ENCODE measurements around the gene NKX6-2. TPM values are rescaled to one million over a fixed set of nuclear protein-coding genes. Genes with fewer than 3 reads are reported as not detected.

Gene NKX6-2
- total and polyA plus RNA-seq, 10 of the 15 experiments (the other 5 are each of a cell fraction or from before 2014, with no cell fraction given) = 0.45 to 1.8 TPM; not detected in 8

DNA sequence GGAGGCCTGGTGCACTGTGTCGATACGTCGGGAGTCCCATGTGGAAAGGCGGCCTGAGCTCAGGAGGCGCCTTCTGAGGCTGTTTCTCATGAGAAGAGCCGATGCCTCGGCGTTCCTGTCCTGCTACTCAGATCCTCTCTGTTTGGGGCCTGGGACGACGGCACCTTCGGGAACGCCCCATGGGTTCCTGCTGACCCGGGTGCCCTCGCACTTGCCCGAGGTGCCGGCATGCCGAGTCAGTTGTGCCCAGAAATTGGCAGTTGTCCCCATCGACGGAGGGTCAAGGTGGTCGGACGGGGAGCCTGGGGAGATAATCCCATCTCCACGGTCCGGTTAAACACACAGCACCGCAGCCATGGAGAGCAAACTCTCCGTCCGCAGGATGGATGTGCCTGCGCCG, 33.0 kb downstream of the NKX6-2 start:
- POLR2A ChIA-PET = no interaction called here
- CTCF ChIA-PET = no interaction called here
- H2AFZ ChIP-seq (ENCODE audit: control insufficient read depth, low read depth, low read length) = no peak overlapping the region
- SMC1A ChIA-PET (ENCODE audit: uncharacterized antibody, unreplicated experiment) = no interaction called here
- no TSS peak for BruUV-seq (replicated peaks)
- no peak for FAIRE-seq
- in situ Hi-C loops (cut with MboI) (no loop called here), intact Hi-C loops (cut with micrococcal nuclease; ENCODE audit: unreplicated experiment) (no loop called here)
- H3K27ac ChIP-seq (ENCODE audit: control insufficient read depth, insufficient read depth) = no peak overlapping the region
- no peaks in the 10 kb centered on the region for H3K4me1 ChIP-seq (ENCODE audit: control insufficient read depth, insufficient read depth, low read length)
- no peak for ATAC-seq
- no peaks in the 10 kb centered on the region for H3K79me2 ChIP-seq (ENCODE audit: control insufficient read depth, insufficient read depth, low read length)
- no peaks in the 10 kb centered on the region for H4K20me1 ChIP-seq (ENCODE audit: control insufficient read depth, insufficient read depth)
- RAD21 ChIA-PET (ENCODE audit: unreplicated experiment) = no interaction called here
- H3K9me3 ChIP-seq (replicated peaks; ENCODE audit: control insufficient read depth, insufficient read depth, low read length) = peaks cover 2% of the 10 kb centered on the region; the same call in 2 of the 3 replicates
- peaks cover 0 to 3% of the 10 kb centered on the region in 2 experiments; a peak in 3 of 4 replicates for H3K36me3 ChIP-seq (ENCODE audit: control insufficient read depth in 2 of 2, insufficient read depth in 2 of 2, low read length in 1 of 2)
- no peaks in the 10 kb centered on the region for H3K27me3 ChIP-seq (replicated peaks in 1 of 2; ENCODE audit: control insufficient read depth in 2 of 2, insufficient read depth in 2 of 2, low read length in 1 of 2)
- H3K4me3 ChIP-seq = no peak overlapping the region
- no peak for TF ChIP-seq BCL11A (IDR thresholded peaks at IDR 0.05; ENCODE audit: low read depth, low read length)
- TF ChIP-seq NFXL1 (IDR thresholded peaks at IDR 0.05; ENCODE audit: borderline replicate concordance) = no peak
- TF ChIP-seq, protein P1, sequence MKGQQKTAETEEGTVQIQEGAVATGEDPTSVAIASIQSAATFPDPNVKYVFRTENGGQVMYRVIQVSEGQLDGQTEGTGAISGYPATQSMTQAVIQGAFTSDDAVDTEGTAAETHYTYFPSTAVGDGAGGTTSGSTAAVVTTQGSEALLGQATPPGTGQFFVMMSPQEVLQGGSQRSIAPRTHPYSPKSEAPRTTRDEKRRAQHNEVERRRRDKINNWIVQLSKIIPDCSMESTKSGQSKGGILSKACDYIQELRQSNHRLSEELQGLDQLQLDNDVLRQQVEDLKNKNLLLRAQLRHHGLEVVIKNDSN (IDR thresholded peaks at IDR 0.05; ENCODE audit: borderline replicate concordance, extremely low read length, insufficient read depth, low read depth, low read length) = no peak
- TF ChIP-seq CEBPB (IDR thresholded peaks at IDR 0.05; ENCODE audit: borderline replicate concordance in 1 of 2, low read depth in 2 of 2, low read length in 2 of 2) = no peak
- no peak for TF ChIP-seq RCOR1 (conservative IDR thresholded peaks at IDR 0.05; ENCODE audit: low read depth, low read length)
- no peak for TF ChIP-seq SIX5 (IDR thresholded peaks at IDR 0.05; ENCODE audit: low read depth, low read length, severe bottlenecking)
- TF ChIP-seq SMAD5 (IDR thresholded peaks at IDR 0.05; ENCODE audit: low read depth) = no peak
- H3K4me2 ChIP-seq (ENCODE audit: control insufficient read depth, insufficient read depth) = no peak overlapping the region
- no peak overlapping the region for H3K9ac ChIP-seq (ENCODE audit: control insufficient read depth, insufficient read depth, low read length)
- DNase-seq (ENCODE audit: low read depth, low spot score) = no peak
- WGBS (ENCODE audit: insufficient coverage, insufficient replicate concordance, low lambda C conversion rate, missing lambda C conversion rate) = over 99% methylated on average over 26 of the region's 28 CpGs

DNA sequence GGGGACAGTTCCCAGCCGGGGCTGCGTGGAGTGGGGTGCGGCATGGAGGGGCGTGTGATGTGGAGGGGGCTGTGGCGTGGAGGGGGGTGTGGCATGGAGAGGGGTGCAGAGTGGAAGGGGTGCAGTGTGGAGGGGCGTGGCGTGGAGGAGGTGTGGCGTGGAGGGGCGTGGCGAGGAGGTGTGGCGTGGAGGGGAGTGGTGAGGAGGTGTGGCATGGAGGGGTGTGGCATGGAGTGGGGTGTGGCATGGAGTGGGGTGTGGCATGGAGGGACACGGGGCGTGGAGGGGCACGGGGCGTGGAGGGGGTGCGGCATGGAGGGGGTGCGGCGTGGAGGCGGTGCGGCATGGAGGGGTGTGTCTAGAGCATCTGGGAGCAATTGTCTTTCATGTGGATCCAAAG, 33.6 kb downstream of the NKX6-2 start:
- BruUV-seq (replicated peaks) = no TSS peak

More for the DNA sequence above, 33.6 kb downstream of the NKX6-2 start:
- ChIA-PET RAD21 (ENCODE audit: unreplicated experiment) (no interaction called here), POLR2A (no interaction called here), SMC1A (ENCODE audit: uncharacterized antibody, unreplicated experiment) (no interaction called here), CTCF (no interaction called here)
- in situ Hi-C loops (cut with MboI) = no loop called here
- no peak overlapping the region for H2AFZ ChIP-seq (ENCODE audit: control insufficient read depth, low read depth, low read length)
- ATAC-seq (peak; percentile 37; the same call in 2 of the 3 replicates), FAIRE-seq (no peak), DNase-seq (ENCODE audit: low read depth, low spot score) (no peak)
- H3K79me2 ChIP-seq (ENCODE audit: control insufficient read depth, insufficient read depth, low read length) = no peaks in the 10 kb centered on the region
- H3K4me2 ChIP-seq (ENCODE audit: control insufficient read depth, insufficient read depth) = no peak overlapping the region
- H3K27me3 ChIP-seq (replicated peaks in 1 of 2; ENCODE audit: control insufficient read depth in 2 of 2, insufficient read depth in 2 of 2, low read length in 1 of 2) = no peaks in the 10 kb centered on the region
- peaks cover 0 to 3% of the 10 kb centered on the region in 2 experiments; a peak in 3 of 4 replicates for H3K36me3 ChIP-seq (ENCODE audit: control insufficient read depth in 2 of 2, insufficient read depth in 2 of 2, low read length in 1 of 2)
- H3K4me1 ChIP-seq (ENCODE audit: control insufficient read depth, insufficient read depth, low read length) = no peaks in the 10 kb centered on the region
- no peak overlapping the region for H3K4me3 ChIP-seq
- no peak overlapping the region for H3K9ac ChIP-seq (ENCODE audit: control insufficient read depth, insufficient read depth, low read length)
- intact Hi-C loops (cut with micrococcal nuclease; ENCODE audit: unreplicated experiment) = no loop called here
- no peaks in the 10 kb centered on the region for H4K20me1 ChIP-seq (ENCODE audit: control insufficient read depth, insufficient read depth)
- no peak overlapping the region for H3K27ac ChIP-seq (ENCODE audit: control insufficient read depth, insufficient read depth)
- no peak for TF ChIP-seq RELA (IDR thresholded peaks at IDR 0.05; ENCODE audit: borderline replicate concordance, partially characterized antibody)
- TF ChIP-seq IRF4 (IDR thresholded peaks at IDR 0.05; ENCODE audit: low read depth, low read length) = no peak
- TF ChIP-seq YY1 (IDR thresholded peaks at IDR 0.05; ENCODE audit: low read depth, low read length) = no peak
- TF ChIP-seq IKZF1 (conservative IDR thresholded peaks at IDR 0.05) = no peak
- no peak for TF ChIP-seq CBX3 (IDR thresholded peaks at IDR 0.05; ENCODE audit: borderline replicate concordance, low read depth)
- TF ChIP-seq BCL11A (IDR thresholded peaks at IDR 0.05; ENCODE audit: low read depth, low read length) = no peak
- TF ChIP-seq, protein P2, sequence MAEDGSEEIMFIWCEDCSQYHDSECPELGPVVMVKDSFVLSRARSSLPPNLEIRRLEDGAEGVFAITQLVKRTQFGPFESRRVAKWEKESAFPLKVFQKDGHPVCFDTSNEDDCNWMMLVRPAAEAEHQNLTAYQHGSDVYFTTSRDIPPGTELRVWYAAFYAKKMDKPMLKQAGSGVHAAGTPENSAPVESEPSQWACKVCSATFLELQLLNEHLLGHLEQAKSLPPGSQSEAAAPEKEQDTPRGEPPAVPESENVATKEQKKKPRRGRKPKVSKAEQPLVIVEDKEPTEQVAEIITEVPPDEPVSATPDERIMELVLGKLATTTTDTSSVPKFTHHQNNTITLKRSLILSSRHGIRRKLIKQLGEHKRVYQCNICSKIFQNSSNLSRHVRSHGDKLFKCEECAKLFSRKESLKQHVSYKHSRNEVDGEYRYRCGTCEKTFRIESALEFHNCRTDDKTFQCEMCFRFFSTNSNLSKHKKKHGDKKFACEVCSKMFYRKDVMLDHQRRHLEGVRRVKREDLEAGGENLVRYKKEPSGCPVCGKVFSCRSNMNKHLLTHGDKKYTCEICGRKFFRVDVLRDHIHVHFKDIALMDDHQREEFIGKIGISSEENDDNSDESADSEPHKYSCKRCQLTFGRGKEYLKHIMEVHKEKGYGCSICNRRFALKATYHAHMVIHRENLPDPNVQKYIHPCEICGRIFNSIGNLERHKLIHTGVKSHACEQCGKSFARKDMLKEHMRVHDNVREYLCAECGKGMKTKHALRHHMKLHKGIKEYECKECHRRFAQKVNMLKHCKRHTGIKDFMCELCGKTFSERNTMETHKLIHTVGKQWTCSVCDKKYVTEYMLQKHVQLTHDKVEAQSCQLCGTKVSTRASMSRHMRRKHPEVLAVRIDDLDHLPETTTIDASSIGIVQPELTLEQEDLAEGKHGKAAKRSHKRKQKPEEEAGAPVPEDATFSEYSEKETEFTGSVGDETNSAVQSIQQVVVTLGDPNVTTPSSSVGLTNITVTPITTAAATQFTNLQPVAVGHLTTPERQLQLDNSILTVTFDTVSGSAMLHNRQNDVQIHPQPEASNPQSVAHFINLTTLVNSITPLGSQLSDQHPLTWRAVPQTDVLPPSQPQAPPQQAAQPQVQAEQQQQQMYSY (CRISPR knock-in tag; IDR thresholded peaks at IDR 0.05) = no peak
- 99% methylated on average over 10 of the region's 20 CpGs for WGBS (ENCODE audit: insufficient coverage, insufficient replicate concordance, low lambda C conversion rate, missing lambda C conversion rate)
- peaks cover 2% of the 10 kb centered on the region; the same call in 2 of the 3 replicates for H3K9me3 ChIP-seq (replicated peaks; ENCODE audit: control insufficient read depth, insufficient read depth, low read length)

All from GM12878 (cell line).